Pancreas (tissue), 10 donors: Measurements from ENCODE around the gene FGD4. TPM values are rescaled to one million over a fixed set of nuclear protein-coding genes. Genes with fewer than 3 reads are reported as not detected.

Source experiments
- ATAC-seq, 4 donors: fragments of 200-7000 bp; cut with Tn5 transposase; one replicate each; pipeline versions ENCODE4 v1.8.0 to v1.9.1; 2020; ENCODE audit warnings: mild to moderate bottlenecking in 4 of 4, moderate library complexity in 4 of 4
- DNase-seq, 6 donors: peaks; one replicate each; pipeline ENCODE4 v3.0.0-alpha.2; 2020
- FAIRE-seq: peaks from 2 replicates; lab custom pipeline; 2012; peaks lifted over from hg19 to GRCh38; lab: Jason Lieb, UNC
- H3K27ac ChIP-seq, 4 donors: fragments of 200-600 bp; sonication (generic); 1 replicate in 3 of 4; 2 replicates in 1 of 4; pipeline versions ENCODE4 v1.5.0 to v1.8.0; 2020
- H3K27me3 ChIP-seq, 4 donors: fragments of 200-600 bp; one replicate each; pipeline ENCODE4 v1.8.0; 2021
- H3K36me3 ChIP-seq, 3 donors: fragments of 200-600 bp; sonication (generic) in 1 of 3; one replicate each; pipeline versions ENCODE4 v1.5.0 to v1.8.0; 2020 to 2021
- H3K4me1 ChIP-seq, 3 donors: fragments of 200-600 bp; one replicate each; pipeline ENCODE4 v1.8.0; 2021
- H3K4me3 ChIP-seq, 4 donors: fragments of 200-600 bp; sonication (generic) in 2 of 4; one replicate each; pipeline versions ENCODE4 v1.5.0 to v1.8.0; 2020 to 2021
- H3K9me3 ChIP-seq, 4 donors: fragments of 200-600 bp; one replicate each; pipeline ENCODE4 v1.8.0; 2021
- WGBS, 2 donors: extraction: QIAGEN DNeasy Blood & Tissue Kit; methylation state at CpG; one replicate each; pipeline ENCODE4 v1.1.7; 2013; 5-methylcytosine and 5-hydroxymethylcytosine counted together
- intact Hi-C, 3 donors: fragments of 100-400 bp; cut with DNase I; formaldehyde crosslinking; loops; one replicate each; pipeline versions ENCODE4 v1.11.1 to v1.14.2; 2022
- polyA plus RNA-seq, 2 donors: library from polyadenylated mRNA; stranded (reverse); fragments of 200-250 nt; gene quantifications; one replicate each; pipeline ENCODE4 v1.2.3, GENCODE V29; 2013
- total RNA-seq, 6 donors: library from RNA; stranded (reverse); fragmentation: NEBNext Ultra II Directional in 4 of 6; extraction: Animal tissue kit (Norgen Biotek cat#: 25700) in 4 of 6; gene quantifications; one replicate each; pipeline versions ENCODE4 v1.2.1 to v1.2.4, GENCODE V29; 2021 to 2023
- TF ChIP-seq, protein P1 (sequence below), 4 donors: fragments of 200-600 bp; sonication (generic) in 3 of 4; IDR thresholded peaks; one replicate each; pipeline versions ENCODE4 v1.5.0 to v1.8.0; 2021; ENCODE audit warnings: antibody characterized with exemption in 4 of 4
- donor health status: healthy with polysubstance abuse.
- donor health status: DM: no; HTN: no; CAD: no; lungs with moderate emphysema.
- donor health status: DM: no; HTN: no; CAD: no.
- donor health status: control.
- donor health status: control.
- donor health status: Bipolar disorder and iron deficiency.
- donor health status: DM: yes; HTN: yes; CAD: no.
- donor health status: DM: no; HTN: no; CAD: no.
- donor health status: DM: no; HTN: no; CAD: no.
- donor health status: DM: yes; HTN: yes; CAD: no.

FGD4 gene
- total and polyA plus RNA-seq, 8 donors, result 3.6 to 26.5 (median 14.5) TPM

DNA sequence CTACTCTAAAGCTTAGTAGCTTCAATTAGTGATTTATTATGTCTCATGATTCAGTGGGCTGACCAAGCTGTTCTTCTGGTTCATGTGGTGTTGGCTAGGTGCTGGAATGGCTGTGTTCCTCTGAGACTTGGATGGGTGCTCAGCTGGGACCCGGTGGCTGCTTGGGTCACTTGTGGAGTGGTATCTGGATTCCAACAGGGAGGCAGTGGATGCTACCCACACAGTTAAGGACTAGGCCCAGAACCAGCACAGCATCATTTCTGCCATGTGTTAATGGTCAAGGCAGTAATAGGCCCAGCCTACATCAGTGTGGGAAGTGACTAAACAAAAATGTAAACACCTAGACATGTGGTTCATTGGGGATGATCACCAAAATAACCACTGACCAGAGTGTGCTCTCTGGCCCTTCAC lies 72.2 kb downstream of the FGD4 start:
- Histone ChIP-seq H3K27me3 (no peaks in the 10 kb centered on the region), H3K36me3 (no peaks in the 10 kb centered on the region), H3K27ac (no peak overlapping the region), H3K9me3 (no peaks in the 10 kb centered on the region), H3K4me3 (no peak overlapping the region), H3K4me1 (no peaks in the 10 kb centered on the region)
- TF ChIP-seq, protein P1, sequence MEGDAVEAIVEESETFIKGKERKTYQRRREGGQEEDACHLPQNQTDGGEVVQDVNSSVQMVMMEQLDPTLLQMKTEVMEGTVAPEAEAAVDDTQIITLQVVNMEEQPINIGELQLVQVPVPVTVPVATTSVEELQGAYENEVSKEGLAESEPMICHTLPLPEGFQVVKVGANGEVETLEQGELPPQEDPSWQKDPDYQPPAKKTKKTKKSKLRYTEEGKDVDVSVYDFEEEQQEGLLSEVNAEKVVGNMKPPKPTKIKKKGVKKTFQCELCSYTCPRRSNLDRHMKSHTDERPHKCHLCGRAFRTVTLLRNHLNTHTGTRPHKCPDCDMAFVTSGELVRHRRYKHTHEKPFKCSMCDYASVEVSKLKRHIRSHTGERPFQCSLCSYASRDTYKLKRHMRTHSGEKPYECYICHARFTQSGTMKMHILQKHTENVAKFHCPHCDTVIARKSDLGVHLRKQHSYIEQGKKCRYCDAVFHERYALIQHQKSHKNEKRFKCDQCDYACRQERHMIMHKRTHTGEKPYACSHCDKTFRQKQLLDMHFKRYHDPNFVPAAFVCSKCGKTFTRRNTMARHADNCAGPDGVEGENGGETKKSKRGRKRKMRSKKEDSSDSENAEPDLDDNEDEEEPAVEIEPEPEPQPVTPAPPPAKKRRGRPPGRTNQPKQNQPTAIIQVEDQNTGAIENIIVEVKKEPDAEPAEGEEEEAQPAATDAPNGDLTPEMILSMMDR (IDR thresholded peaks at IDR 0.05), result no peak
- no peak for DNase-seq
- 90 to 94% methylated on average over 1 of the region's 1 CpG for WGBS, 2 donors
- ATAC-seq, result peak in 1 of 4 donors; percentile 29
- intact Hi-C loops, result no loop called here
- FAIRE-seq, result no peak

DNA sequence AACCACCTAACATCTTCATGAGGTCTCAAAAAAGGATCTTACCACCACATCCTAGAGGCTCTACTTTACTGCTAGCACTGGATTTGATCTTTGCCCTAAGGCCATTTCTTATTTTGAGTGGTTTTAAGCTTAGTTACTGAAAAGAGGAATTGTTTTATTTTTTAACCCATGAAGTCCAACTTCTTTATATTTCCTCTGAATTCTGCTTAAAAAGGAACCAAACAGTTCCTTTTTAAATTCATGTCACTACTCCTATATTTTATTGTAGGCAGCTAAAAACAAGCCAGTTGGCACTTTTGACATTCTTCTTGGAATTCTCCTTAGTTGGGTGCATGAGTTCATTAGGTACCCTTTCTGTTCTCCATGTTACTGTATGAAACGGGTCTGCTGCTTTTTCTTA lies 76.4 kb downstream of the FGD4 start:
- H3K27ac ChIP-seq, result no peak overlapping the region
- no peak for ATAC-seq
- H3K4me1 ChIP-seq, result peaks cover 5 to 16% (median 5%) of the 10 kb centered on the region in 3 donors
- no peak overlapping the region for H3K4me3 ChIP-seq
- no peaks in the 10 kb centered on the region for H3K36me3 ChIP-seq
- no peaks in the 10 kb centered on the region for H3K27me3 ChIP-seq
- TF ChIP-seq, protein P1 (IDR thresholded peaks at IDR 0.05), result no peak
- 90 to 91% methylated on average over 1 of the region's 1 CpG for WGBS, 2 donors
- no peak for FAIRE-seq
- no peak for DNase-seq
- intact Hi-C loops, result no loop called here
- no peaks in the 10 kb centered on the region for H3K9me3 ChIP-seq

DNA sequence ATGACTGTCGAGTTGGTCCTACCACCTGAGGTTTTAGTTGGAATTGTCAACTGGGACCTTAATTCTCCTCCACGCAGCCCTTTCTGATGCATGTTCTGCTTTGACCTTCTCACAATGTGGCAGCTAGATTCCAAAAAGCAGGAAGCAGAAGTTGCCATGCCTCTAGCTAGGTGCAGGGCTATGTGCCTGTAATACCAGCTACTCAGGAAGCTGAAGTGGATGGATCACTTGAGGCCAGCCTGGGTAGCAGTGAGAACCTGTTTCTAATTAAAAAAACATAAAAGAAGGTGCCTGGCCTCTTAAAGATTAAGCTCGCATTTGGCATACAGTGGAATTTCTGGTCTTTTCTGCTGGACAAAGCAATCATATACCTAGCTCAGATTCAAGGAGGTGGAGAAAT lies 77.1 kb downstream of the FGD4 start:
- FAIRE-seq, result no peak
- H3K27me3 ChIP-seq, result no peaks in the 10 kb centered on the region
- no peaks in the 10 kb centered on the region for H3K36me3 ChIP-seq
- peak in 1 of 4 donors; percentile 35 for ATAC-seq
- intact Hi-C loops, result no loop called here
- no peak overlapping the region for H3K27ac ChIP-seq
- TF ChIP-seq, protein P1 (IDR thresholded peaks at IDR 0.05), result no peak
- peaks cover 5 to 16% (median 5%) of the 10 kb centered on the region in 3 donors for H3K4me1 ChIP-seq
- no peaks in the 10 kb centered on the region for H3K9me3 ChIP-seq
- no peak overlapping the region for H3K4me3 ChIP-seq
- no peak for DNase-seq
- 73 to 78% methylated on average over 3 of the region's 3 CpGs for WGBS, 2 donors

DNA sequence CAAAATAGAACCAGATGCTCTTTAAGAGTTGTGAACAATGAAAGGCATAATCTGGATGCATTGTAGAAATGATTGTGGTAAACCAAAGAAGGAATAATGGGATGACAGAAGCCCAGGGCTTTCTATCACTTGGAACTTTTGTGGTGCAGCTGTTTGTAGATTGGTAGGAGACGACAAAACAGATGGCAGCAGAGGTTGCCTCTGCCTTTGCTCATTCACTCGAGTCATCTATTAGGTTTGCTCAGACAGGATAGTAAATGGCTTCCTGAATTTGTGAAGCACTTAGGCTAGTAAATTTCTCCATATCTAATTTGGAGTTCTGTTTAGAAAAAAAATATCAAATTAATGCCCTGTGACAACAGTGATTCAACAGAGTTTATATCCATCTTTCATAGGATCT lies 78.4 kb downstream of the FGD4 start:
- FAIRE-seq (no peak), DNase-seq (no peak), ATAC-seq (peak in 2 of 4 donors; percentile 14 to 53)
- H3K27me3 ChIP-seq, result no peaks in the 10 kb centered on the region
- H3K4me1 ChIP-seq, result peaks cover 12 to 25% (median 13%) of the 10 kb centered on the region in 3 donors
- TF ChIP-seq, protein P1 (IDR thresholded peaks at IDR 0.05), result no peak
- intact Hi-C loops, result no loop called here
- H3K4me3 ChIP-seq, result no peak overlapping the region
- no peak overlapping the region for H3K27ac ChIP-seq
- H3K36me3 ChIP-seq, result no peaks in the 10 kb centered on the region
- H3K9me3 ChIP-seq, result no peaks in the 10 kb centered on the region
- WGBS, 2 donors, result 80 to 85% methylated on average over 2 of the region's 2 CpGs

DNA sequence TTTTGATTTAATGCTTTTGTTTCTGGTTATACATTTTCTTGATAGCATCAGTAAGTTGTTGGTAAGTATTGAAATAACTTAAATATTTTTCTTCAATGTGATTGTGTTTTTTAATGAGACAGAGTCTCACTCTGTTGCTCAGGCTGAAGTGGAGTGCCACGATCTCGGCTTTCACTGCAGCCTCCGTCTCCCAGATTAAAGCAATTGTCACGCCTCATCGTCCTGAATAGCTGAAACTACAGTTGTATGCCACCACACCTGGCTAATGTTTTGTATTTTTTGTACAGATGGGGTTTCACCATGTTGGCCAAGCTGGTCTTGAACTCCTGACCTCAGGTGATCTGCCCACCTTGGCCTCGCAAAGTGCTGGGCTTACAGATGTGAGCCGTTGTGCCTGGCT lies 78.8 kb downstream of the FGD4 start:
- Histone ChIP-seq H3K27me3 (no peaks in the 10 kb centered on the region), H3K4me3 (no peak overlapping the region), H3K27ac (peak overlapping the region in 2 of 4 donors; percentile 41 to 65), H3K9me3 (no peaks in the 10 kb centered on the region), H3K4me1 (peaks cover 12 to 28% (median 18%) of the 10 kb centered on the region in 3 donors), H3K36me3 (no peaks in the 10 kb centered on the region)
- FAIRE-seq (no peak), DNase-seq (no peak), ATAC-seq (no peak)
- TF ChIP-seq, protein P1 (IDR thresholded peaks at IDR 0.05), result no peak
- intact Hi-C loops, result no loop called here
- WGBS, 2 donors, result 87 to 89% methylated on average over 7 of the region's 7 CpGs
